HEK293 (cell line): ENCODE results near the gene RNPEP.
"Not testable (repeated sequence)": the region's sequence is repeated elsewhere in the genome, so short reads cannot be mapped to it uniquely, and the experiment has no call there.

ENCODE experiments used
- CTCF ChIA-PET: fragments of 350-600 bp; formaldehyde crosslinking; extraction: SDS; loops from one replicate; lab custom pipeline; 2021; ENCODE audit warnings: antibody characterized with exemption; lab: Yijun Ruan, JAX
- POLR2A ChIA-PET: fragments of 300-600 bp; formaldehyde crosslinking; extraction: SDS; loops from one replicate; lab custom pipeline; 2020; ENCODE audit warnings: antibody characterized with exemption, inconsistent platforms; lab: Yijun Ruan, JAX
- H3K27ac ChIP-seq: fragments of 200-500 bp; sonication (Bioruptor generic); 2 replicates; pipeline ENCODE4 v1.5.1; 2014; ENCODE audit warnings: low read depth, low read length, control low read depth, inconsistent platforms; ENCODE audit errors: extremely low read depth
- H3K36me3 ChIP-seq, 2 experiments: fragments of 200-500 bp in 1 of 2; sonication (Bioruptor generic) in 1 of 2; 1 replicate in 1 of 2; 2 replicates in 1 of 2; pipeline ENCODE4 v1.5.1; 2014 to 2017; ENCODE audit warnings: inconsistent platforms in 2 of 2, low read length in 2 of 2; ENCODE audit not compliant: control insufficient read depth in 2 of 2, insufficient read depth in 1 of 2
- H3K4me1 ChIP-seq: fragments of 200-500 bp; sonication (Bioruptor generic); 2 replicates; pipeline ENCODE4 v1.5.1; 2014; ENCODE audit warnings: mild to moderate bottlenecking, low read length, inconsistent platforms; ENCODE audit not compliant: control insufficient read depth, insufficient read depth
- H3K4me3 ChIP-seq: 2 replicates; pipeline ENCODE4 v1.5.1; 2011; ENCODE audit warnings: low read depth, mild to moderate bottlenecking, control low read depth, low read length, moderate library complexity
- H3K9me3 ChIP-seq: fragments of 200-500 bp; sonication (Bioruptor generic); 2 replicates; pipeline ENCODE4 v1.5.1; 2014; ENCODE audit warnings: low read depth, low read length, inconsistent platforms; ENCODE audit not compliant: control insufficient read depth, insufficient read depth
- GLI2 ChIP-seq: fragments of 450-650 bp; formaldehyde crosslinking; IDR thresholded peaks from 2 replicates; pipeline ENCODE4; 2017; ENCODE audit warnings: missing biosample characterization, missing genetic modification characterization, low read depth, borderline replicate concordance
- GLIS2 ChIP-seq: fragments of 450-650 bp; formaldehyde crosslinking; IDR thresholded peaks from 2 replicates; pipeline ENCODE4 v1.5.1; 2016; ENCODE audit warnings: missing biosample characterization, missing genetic modification characterization
- HOXC10 ChIP-seq: sonication (generic); formaldehyde crosslinking; IDR thresholded peaks from 2 replicates; pipeline ENCODE4 v1.8.1; 2023; ENCODE audit warnings: mild to moderate bottlenecking, missing genetic modification reagents
- KLF10 ChIP-seq: fragments of 450-650 bp; IDR thresholded peaks from 2 replicates; pipeline ENCODE4 v1.5.1; 2018; ENCODE audit warnings: missing biosample characterization, mild to moderate bottlenecking, missing genetic modification characterization
- OSR2 ChIP-seq: fragments of 450-650 bp; formaldehyde crosslinking; IDR thresholded peaks from 2 replicates; pipeline ENCODE4 v1.5.1; 2016; ENCODE audit warnings: missing biosample characterization, missing genetic modification characterization
- SCRT1 ChIP-seq: fragments of 450-650 bp; formaldehyde crosslinking; IDR thresholded peaks from 2 replicates; pipeline ENCODE4 v1.5.1; 2016; ENCODE audit warnings: missing biosample characterization, missing genetic modification characterization, borderline replicate concordance
- SP7 ChIP-seq: fragments of 450-650 bp; formaldehyde crosslinking; IDR thresholded peaks from 2 replicates; pipeline ENCODE4 v1.5.1; 2016; ENCODE audit warnings: missing biosample characterization, missing genetic modification characterization
- WT1 ChIP-seq: fragments of 450-650 bp; formaldehyde crosslinking; IDR thresholded peaks from 2 replicates; pipeline ENCODE4 v1.5.1; 2016; ENCODE audit warnings: missing biosample characterization, missing genetic modification characterization
- ZBTB17 ChIP-seq: fragments of 450-650 bp; formaldehyde crosslinking; IDR thresholded peaks from 2 replicates; pipeline ENCODE4 v1.5.1; 2016; ENCODE audit warnings: missing biosample characterization, missing genetic modification characterization
- ZFP41 ChIP-seq: fragments of 450-650 bp; formaldehyde crosslinking; IDR thresholded peaks from 2 replicates; pipeline ENCODE4 v1.5.1; 2016; ENCODE audit warnings: missing biosample characterization, missing genetic modification characterization, borderline replicate concordance
- ZIC2 ChIP-seq: fragments of 450-650 bp; formaldehyde crosslinking; IDR thresholded peaks from 2 replicates; pipeline ENCODE4 v1.5.1; 2016; ENCODE audit warnings: missing biosample characterization, missing genetic modification characterization
- ZNF112 ChIP-seq: fragments of 450-650 bp; formaldehyde crosslinking; IDR thresholded peaks from 2 replicates; pipeline ENCODE4 v1.5.0; 2017; ENCODE audit warnings: missing biosample characterization, missing genetic modification characterization
- ZNF169 ChIP-seq: fragments of 450-650 bp; formaldehyde crosslinking; IDR thresholded peaks from 2 replicates; pipeline ENCODE4 v1.5.1; 2016; ENCODE audit warnings: missing biosample characterization, missing genetic modification characterization
- ZNF174 ChIP-seq: fragments of 450-650 bp; formaldehyde crosslinking; IDR thresholded peaks from 2 replicates; pipeline ENCODE4 v1.5.0; 2017; ENCODE audit warnings: missing biosample characterization, mild to moderate bottlenecking, missing genetic modification characterization
- ZNF366 ChIP-seq: fragments of 450-650 bp; formaldehyde crosslinking; conservative IDR thresholded peaks from 2 replicates; pipeline ENCODE4 v1.5.1; 2016; ENCODE audit warnings: missing biosample characterization, missing genetic modification characterization
- ZNF514 ChIP-seq: fragments of 450-650 bp; formaldehyde crosslinking; IDR thresholded peaks from 2 replicates; pipeline ENCODE4 v1.5.1; 2016; ENCODE audit warnings: missing biosample characterization, missing genetic modification characterization
- ZNF558 ChIP-seq: fragments of 450-650 bp; formaldehyde crosslinking; IDR thresholded peaks from 2 replicates; pipeline ENCODE4 v1.5.1; 2016; ENCODE audit warnings: missing biosample characterization, missing genetic modification characterization
- ZNF560 ChIP-seq: fragments of 450-650 bp; formaldehyde crosslinking; IDR thresholded peaks from 2 replicates; pipeline ENCODE4 v1.5.1; 2017; ENCODE audit warnings: missing biosample characterization, missing genetic modification characterization, borderline replicate concordance
- ZNF585B ChIP-seq: fragments of 450-650 bp; formaldehyde crosslinking; IDR thresholded peaks from 2 replicates; pipeline ENCODE4 v1.5.1; 2016; ENCODE audit warnings: missing biosample characterization, missing genetic modification characterization
- ZNF624 ChIP-seq: fragments of 450-650 bp; formaldehyde crosslinking; IDR thresholded peaks from 2 replicates; pipeline ENCODE4 v1.5.1; 2017; ENCODE audit warnings: missing biosample characterization, missing genetic modification characterization
- ZNF660 ChIP-seq: fragments of 450-650 bp; IDR thresholded peaks from 2 replicates; pipeline ENCODE4 v1.5.1; 2018; ENCODE audit warnings: missing biosample characterization, mild to moderate bottlenecking, missing genetic modification characterization
- ZNF704 ChIP-seq: fragments of 450-650 bp; formaldehyde crosslinking; IDR thresholded peaks from 2 replicates; pipeline ENCODE4 v1.5.1; 2016; ENCODE audit warnings: missing biosample characterization, missing genetic modification characterization
- ZSCAN16 ChIP-seq: fragments of 450-650 bp; formaldehyde crosslinking; IDR thresholded peaks from 2 replicates; pipeline ENCODE4 v1.5.1; 2016; ENCODE audit warnings: missing biosample characterization, missing genetic modification characterization
- ZSCAN5A ChIP-seq: fragments of 450-650 bp; formaldehyde crosslinking; IDR thresholded peaks from 2 replicates; pipeline ENCODE4 v1.5.1; 2016; ENCODE audit warnings: missing biosample characterization, missing genetic modification characterization
- TF ChIP-seq, protein P1 (sequence below): fragments of 450-650 bp; formaldehyde crosslinking; IDR thresholded peaks from 2 replicates; pipeline ENCODE4 v1.5.1; 2016; ENCODE audit warnings: missing biosample characterization, missing genetic modification characterization
- TF ChIP-seq, protein P2 (sequence below): fragments of 450-650 bp; formaldehyde crosslinking; IDR thresholded peaks from 2 replicates; pipeline ENCODE4 v1.5.1; 2016; ENCODE audit warnings: missing biosample characterization, missing genetic modification characterization, borderline replicate concordance

The RNPEP gene

DNA sequence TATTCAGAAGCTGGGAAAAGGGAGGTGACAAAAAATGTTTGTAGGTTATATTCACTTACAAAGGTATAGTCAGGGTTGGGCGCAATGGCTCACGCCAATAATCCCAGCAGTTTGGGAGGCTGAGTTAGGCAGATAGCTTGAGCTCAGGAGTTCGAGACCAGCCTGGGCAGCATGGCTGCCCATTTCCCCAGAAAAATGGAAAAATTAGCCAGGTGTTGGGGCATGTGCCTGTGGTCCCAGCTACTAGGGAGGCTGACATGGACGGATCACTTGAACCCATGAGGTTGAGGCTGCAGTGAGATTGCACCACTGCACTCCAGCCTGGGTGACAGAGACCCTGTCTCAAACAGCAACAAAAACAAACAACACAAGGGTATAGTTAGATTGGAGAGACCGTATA lies 24.1 kb upstream of the RNPEP start:
- ChIA-PET POLR2A (no interaction called here), CTCF (interaction anchor here (0.6 to 1.1 kb wide), 4 partner anchors 78 to 425 kb away, joined by 3 to 6 read pairs (median 4); no protein-coding TSS in a partner anchor)
- Histone ChIP-seq H3K36me3 (peaks cover 50 to 57% of the 10 kb centered on the region in 2 experiments), H3K27ac (no peak overlapping the region), H3K9me3 (no peaks in the 10 kb centered on the region), H3K4me1 (no peaks in the 10 kb centered on the region), H3K4me3 (no peak overlapping the region)
- TF ChIP-seq ZNF660 (tag by site-specific recombination) (no peak), GLI2 (no peak), ZFP41 (no peak), OSR2 (no peak), ZNF514 (tag by site-specific recombination) (no peak), ZNF366 (no peak), ZBTB17 (tag by site-specific recombination) (no peak), KLF10 (tag by site-specific recombination) (no peak), ZNF624 (no peak), SCRT1 (tag by site-specific recombination) (no peak), GLIS2 (tag by site-specific recombination) (no peak), ZSCAN16 (tag by site-specific recombination) (no peak), WT1 (tag by site-specific recombination) (no peak), ZNF560 (no peak), SP7 (tag by site-specific recombination) (no peak), ZIC2 (no peak)
- TF ChIP-seq, protein P1, sequence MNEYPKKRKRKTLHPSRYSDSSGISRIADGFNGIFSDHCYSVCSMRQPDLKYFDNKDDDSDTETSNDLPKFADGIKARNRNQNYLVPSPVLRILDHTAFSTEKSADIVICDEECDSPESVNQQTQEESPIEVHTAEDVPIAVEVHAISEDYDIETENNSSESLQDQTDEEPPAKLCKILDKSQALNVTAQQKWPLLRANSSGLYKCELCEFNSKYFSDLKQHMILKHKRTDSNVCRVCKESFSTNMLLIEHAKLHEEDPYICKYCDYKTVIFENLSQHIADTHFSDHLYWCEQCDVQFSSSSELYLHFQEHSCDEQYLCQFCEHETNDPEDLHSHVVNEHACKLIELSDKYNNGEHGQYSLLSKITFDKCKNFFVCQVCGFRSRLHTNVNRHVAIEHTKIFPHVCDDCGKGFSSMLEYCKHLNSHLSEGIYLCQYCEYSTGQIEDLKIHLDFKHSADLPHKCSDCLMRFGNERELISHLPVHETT (tag by site-specific recombination), result no peak
- TF ChIP-seq, protein P2, sequence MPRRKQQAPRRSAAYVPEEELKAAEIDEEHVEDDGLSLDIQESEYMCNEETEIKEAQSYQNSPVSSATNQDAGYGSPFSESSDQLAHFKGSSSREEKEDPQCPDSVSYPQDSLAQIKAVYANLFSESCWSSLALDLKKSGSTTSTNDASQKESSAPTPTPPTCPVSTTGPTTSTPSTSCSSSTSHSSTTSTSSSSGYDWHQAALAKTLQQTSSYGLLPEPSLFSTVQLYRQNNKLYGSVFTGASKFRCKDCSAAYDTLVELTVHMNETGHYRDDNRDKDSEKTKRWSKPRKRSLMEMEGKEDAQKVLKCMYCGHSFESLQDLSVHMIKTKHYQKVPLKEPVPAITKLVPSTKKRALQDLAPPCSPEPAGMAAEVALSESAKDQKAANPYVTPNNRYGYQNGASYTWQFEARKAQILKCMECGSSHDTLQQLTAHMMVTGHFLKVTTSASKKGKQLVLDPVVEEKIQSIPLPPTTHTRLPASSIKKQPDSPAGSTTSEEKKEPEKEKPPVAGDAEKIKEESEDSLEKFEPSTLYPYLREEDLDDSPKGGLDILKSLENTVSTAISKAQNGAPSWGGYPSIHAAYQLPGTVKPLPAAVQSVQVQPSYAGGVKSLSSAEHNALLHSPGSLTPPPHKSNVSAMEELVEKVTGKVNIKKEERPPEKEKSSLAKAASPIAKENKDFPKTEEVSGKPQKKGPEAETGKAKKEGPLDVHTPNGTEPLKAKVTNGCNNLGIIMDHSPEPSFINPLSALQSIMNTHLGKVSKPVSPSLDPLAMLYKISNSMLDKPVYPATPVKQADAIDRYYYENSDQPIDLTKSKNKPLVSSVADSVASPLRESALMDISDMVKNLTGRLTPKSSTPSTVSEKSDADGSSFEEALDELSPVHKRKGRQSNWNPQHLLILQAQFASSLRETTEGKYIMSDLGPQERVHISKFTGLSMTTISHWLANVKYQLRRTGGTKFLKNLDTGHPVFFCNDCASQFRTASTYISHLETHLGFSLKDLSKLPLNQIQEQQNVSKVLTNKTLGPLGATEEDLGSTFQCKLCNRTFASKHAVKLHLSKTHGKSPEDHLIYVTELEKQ (tag by site-specific recombination), result no peak

DNA sequence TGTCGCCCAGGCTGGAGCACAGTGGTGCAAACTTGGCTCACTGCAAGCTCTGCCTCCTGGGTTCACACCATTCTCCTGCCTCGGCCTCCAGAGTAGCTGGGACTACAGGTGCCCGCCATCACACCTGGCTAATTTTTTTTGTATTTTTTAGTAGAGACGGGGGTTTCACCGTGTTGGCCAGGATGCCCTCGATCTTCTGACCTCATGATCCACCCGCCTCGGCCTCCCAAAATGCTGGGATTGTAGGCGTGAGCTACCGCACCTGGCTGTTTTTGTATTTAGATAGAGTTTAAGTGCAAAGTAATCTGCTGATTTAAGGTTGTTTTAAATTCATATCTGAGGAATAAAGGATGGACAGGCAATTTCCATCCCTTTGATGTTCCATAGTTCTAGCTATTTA lies 20.1 kb upstream of the RNPEP start:
- H3K4me3 ChIP-seq, H3K4me1 ChIP-seq, H3K9me3 ChIP-seq, H3K27ac ChIP-seq: not testable (repeated sequence)
- H3K36me3 ChIP-seq, result peaks cover 70 to 85% of the 10 kb centered on the region in 2 experiments
- ChIA-PET POLR2A (interaction anchor here (1.4 kb wide), 1 partner anchor 20 kb away, joined by 5 read pairs; the partner anchor contains the start of gene RNPEP), CTCF (interaction anchor here (0.6 to 5.1 kb wide), 4 partner anchors 10 to 514 kb away, joined by 3 to 30 read pairs (median 4); no protein-coding TSS in a partner anchor)

DNA sequence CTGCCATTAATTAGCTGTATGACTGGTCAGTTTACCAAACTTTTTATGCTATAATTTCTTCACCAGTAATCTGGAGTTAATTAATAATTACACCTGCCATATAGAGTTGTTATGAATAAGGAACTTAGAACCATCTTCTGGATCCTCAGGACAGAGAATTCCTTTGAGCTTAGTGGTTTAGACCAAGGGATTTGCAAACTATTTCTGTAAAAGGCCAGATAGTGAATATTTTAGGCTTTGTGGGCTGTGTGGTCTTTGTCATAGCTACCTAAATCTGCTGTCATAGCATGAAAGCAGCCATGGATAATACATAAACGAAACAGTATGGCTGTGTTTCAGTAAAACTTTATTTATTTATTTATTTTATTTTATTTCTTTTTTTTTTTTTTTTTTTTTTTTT lies 18.2 kb upstream of the RNPEP start:
- CTCF ChIA-PET, result interaction anchor here (0.6 to 5.1 kb wide), 3 partner anchors 10 to 171 kb away, joined by 3 to 30 read pairs (median 8); no protein-coding TSS in a partner anchor
- Histone ChIP-seq H3K36me3 (peaks cover 62 to 79% of the 10 kb centered on the region in 2 experiments), H3K4me1 (no peaks in the 10 kb centered on the region), H3K4me3 (no peak overlapping the region), H3K9me3 (no peaks in the 10 kb centered on the region), H3K27ac (no peak overlapping the region)
- POLR2A ChIA-PET, result interaction anchor here (1.3 to 1.9 kb wide), 2 partner anchors 9 to 69 kb away, joined by 3 to 4 read pairs; partner anchors contain the start of gene TIMM17A
- TF ChIP-seq ZNF174 (tag by site-specific recombination) (no peak), ZNF112 (tag by site-specific recombination) (no peak), ZNF169 (tag by site-specific recombination) (no peak), HOXC10 (CRISPR knock-in tag) (no peak), ZNF704 (tag by site-specific recombination) (no peak), ZSCAN5A (tag by site-specific recombination) (no peak), ZNF585B (no peak), ZNF558 (no peak)
